Heart left ventricle (tissue), 13 donors: ENCODE results near the gene THOC1.

Experiments used
- CTCF ChIP-seq, 12 donors: fragments of 200-600 bp; sonication (generic) in 4 of 12; IDR thresholded peaks; one replicate each; pipeline versions ENCODE4 v1.5.0 to v1.8.0; 2018 to 2022; ENCODE audit warnings: antibody characterized with exemption in 12 of 12, mild to moderate bottlenecking in 5 of 12
- POLR2A ChIP-seq, 2 donors: fragments of 450-650 bp; IDR thresholded peaks; one replicate each; pipeline ENCODE4 v1.6.1; 2017; ENCODE audit warnings: antibody characterized with exemption in 2 of 2, mild to moderate bottlenecking in 2 of 2, moderate library complexity in 2 of 2
- donor health status: ischemic (EF 13 %, LVEDD 7.1; RV severe dilation, severe dysfunction).
- donor health status: DM: no; HTN: yes; CAD: no.
- donor health status: DM: no; HTN: no; CAD: no.
- donor health status: ischemic (EF 25% LVEDD 6.9; RV normal size, moderate dysfunction).
- donor health status: ischemic (EF 25% LVEDD 5.7; RV mildly dilated, moderate dysfunction).
- donor health status: ischemic (EF 35%, LVEDD 5.7; RV mildly dilated, moderate dysfunction).
- donor health status: nonischemic (EF 11% LVEDD 7.7; RV severe dilation, severe dysfunction).
- donor health status: DM: yes; HTN: yes; CAD: no.
- donor health status: PGD.
- donor health status: ischemic (EF 29% LVEDD 5.4; RV normal size, mild dysfunction).
- donor health status: nonischemic (EF 23%, LVEDD 6.1; RV moderate dilation, normal function).

- TF ChIP-seq CTCF (IDR thresholded peaks at IDR 0.05): no peak
- TF ChIP-seq POLR2A (IDR thresholded peaks at IDR 0.05): no peak
Measured at GRCh38 chr18:303011-303410, 35.2 kb upstream of the THOC1 start.
